NT2/D1 (cell line): ENCODE measurements around the gene RTN4RL2.

Experiments used
- SUZ12 ChIP-seq: IDR thresholded peaks from 2 replicates; pipeline ENCODE4 v1.6.1; 2011; ENCODE audit not compliant: insufficient read length, insufficient read depth; ENCODE audit errors: extremely low read depth
- YY1 ChIP-seq: IDR thresholded peaks from 2 replicates; pipeline ENCODE4 v1.6.1; 2011; ENCODE audit not compliant: insufficient read length, insufficient read depth
- ZNF274 ChIP-seq: IDR thresholded peaks from 2 replicates; pipeline ENCODE4 v1.6.1; 2011; ENCODE audit warnings: mild to moderate bottlenecking, low read depth, low read length

- TF ChIP-seq YY1 (no peak), ZNF274 (no peak), SUZ12 (no peak)
Measured at GRCh38 chr11:57416436-57416835, 43.9 kb upstream of the RTN4RL2 start.
